RPMI7951 (cell line): ENCODE data around the gene CHPF2. TPM values are rescaled to one million over a fixed set of nuclear protein-coding genes. Genes with fewer than 3 reads are reported as not detected.

Source experiments
- DNase-seq: peaks from one replicate; pipeline ENCODE4 v3.0.0-alpha.2; 2012; ENCODE audit warnings: low read depth
- total RNA-seq: library from RNA; depleted of rRNA; stranded (reverse); fragments of >200 nt; shearing (Covaris generic); gene quantifications from 2 replicates; pipeline ENCODE4 v1.2.3, GENCODE V29; 2014

Gene CHPF2
- total RNA-seq, 1 experiment from 2014 or later = 28.0 TPM

GRCh38 chr7:151205730-151206129 is 26.6 kb upstream of the CHPF2 start:
- no peak for DNase-seq

- DNase-seq = no peak
Measured at GRCh38 chr7:151206914-151207313, 25.4 kb upstream of the CHPF2 start.

- DNase-seq = no peak
Measured at GRCh38 chr7:151207315-151207714, 25.0 kb upstream of the CHPF2 start.

GRCh38 chr7:151207804-151208203 is 24.5 kb upstream of the CHPF2 start:
- DNase-seq = no peak

- DNase-seq = no peak
Measured at GRCh38 chr7:151208253-151208862, 23.9 kb upstream of the CHPF2 start.

- no peak for DNase-seq
Measured at GRCh38 chr7:151209588-151209987, 22.7 kb upstream of the CHPF2 start.

- no peak for DNase-seq
Measured at GRCh38 chr7:151210087-151210854, 22.0 kb upstream of the CHPF2 start, which contains the start of gene H2BK1. H2BK1 (minus strand) TSS chr7:151210488; CDS start chr7:151210318, 170 bp downstream.

- no peak for DNase-seq
Measured at GRCh38 chr7:151211155-151211772, 21.0 kb upstream of the CHPF2 start.

- no peak for DNase-seq
Measured at GRCh38 chr7:151212626-151213025, 19.7 kb upstream of the CHPF2 start.

GRCh38 chr7:151213826-151214225 is 18.5 kb upstream of the CHPF2 start:
- DNase-seq = no peak

- DNase-seq = no peak
Measured at GRCh38 chr7:151215396-151215795, 16.9 kb upstream of the CHPF2 start.

- DNase-seq = no peak
Measured at GRCh38 chr7:151218170-151218569, 14.1 kb upstream of the CHPF2 start.

GRCh38 chr7:151223728-151224127 is 8.6 kb upstream of the CHPF2 start:
- no peak for DNase-seq

GRCh38 chr7:151225948-151226510 is 6.3 kb upstream of the CHPF2 start:
- no peak for DNase-seq

GRCh38 chr7:151226560-151226874 is 5.8 kb upstream of the CHPF2 start:
- no peak for DNase-seq

GRCh38 chr7:151226875-151227782 is 5.2 kb upstream of the CHPF2 start, which contains the start of gene ABCF2:
ABCF2 (minus strand) TSS chr7:151227205; CDS start chr7:151226458, 747 bp downstream.
- peak; percentile 98 for DNase-seq

GRCh38 chr7:151228024-151228866 is 4.0 kb upstream of the CHPF2 start:
- no peak for DNase-seq

GRCh38 chr7:151229249-151229648 is 3.0 kb upstream of the CHPF2 start:
- no peak for DNase-seq

GRCh38 chr7:151231080-151231479 is 1.2 kb upstream of the CHPF2 start:
- no peak for DNase-seq

GRCh38 chr7:151232917-151233701 is 826 bp downstream of the CHPF2 start:
- peak; percentile 82 for DNase-seq
